ENCODE data around the gene ALKBH4. TPM values are rescaled to one million over a fixed set of nuclear protein-coding genes. Genes with fewer than 3 reads are reported as not detected.

The ALKBH4 gene
- total and polyA plus RNA-seq, 2 of the 8 experiments (the other 6 are each of a cell fraction or from before 2014, with no cell fraction given) = 10.2 to 16.6 TPM

DNA sequence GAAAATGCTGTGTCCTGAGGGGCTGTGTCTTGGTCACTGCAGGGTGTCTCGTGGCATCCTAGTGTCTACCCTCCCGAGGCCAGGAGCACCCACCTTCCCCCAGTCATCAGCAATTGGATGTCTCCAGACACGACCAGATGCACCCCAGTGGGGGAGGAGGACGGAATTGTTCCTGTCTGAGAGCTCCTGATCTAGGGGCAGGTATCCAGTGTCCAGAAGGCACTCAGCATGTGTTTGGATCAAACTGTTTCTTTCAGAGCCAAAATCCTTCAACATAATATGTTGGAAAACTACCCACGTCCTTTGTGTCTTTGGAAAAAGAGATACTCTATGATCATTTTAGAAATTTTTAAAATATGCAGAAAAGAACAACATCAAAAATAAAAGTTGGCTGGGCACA is 51.6 kb downstream of the ALKBH4 start:
- Histone ChIP-seq H2BK12ac (ENCODE audit: low read depth, low read length) (no peak overlapping the region), H2BK15ac (ENCODE audit: low read length) (no peak overlapping the region), H3K14ac (ENCODE audit: insufficient read length) (no peak overlapping the region), H3K4me2 (ENCODE audit: insufficient read depth in 1 of 2, low read depth in 2 of 2, low read length in 2 of 2) (no peak overlapping the region), H3K9ac (replicated peaks in 1 of 4; ENCODE audit: extremely low read depth in 1 of 4, low read depth in 3 of 4, low read length in 3 of 4) (no peak overlapping the region), H3K4me1 (replicated peaks in 1 of 4; ENCODE audit: control insufficient read depth in 3 of 4, insufficient read depth in 4 of 4, low read length in 3 of 4) (no peaks in the 10 kb centered on the region), H4K8ac (ENCODE audit: extremely low read depth, insufficient read depth, low read length) (no peak overlapping the region), H3K27ac (ENCODE audit: low read depth, low read length) (no peak overlapping the region), H2BK20ac (ENCODE audit: low read length) (no peak overlapping the region), H4K5ac (ENCODE audit: insufficient read length, low read depth, low read length) (no peak overlapping the region), H3K23me2 (ENCODE audit: low read depth, low read length) (no peaks in the 10 kb centered on the region), H3K36me3 (ENCODE audit: control insufficient read depth in 2 of 4, insufficient read depth in 4 of 4, low read length in 3 of 4) (peaks cover 7 to 36% (median 24%) of the 10 kb centered on the region in 4 experiments), H3K56ac (replicated peaks; ENCODE audit: insufficient read length, low read depth, low read length) (no peak overlapping the region), H2AK5ac (ENCODE audit: low read depth, low read length) (no peak overlapping the region), H3K79me1 (ENCODE audit: low read depth, low read length) (no peaks in the 10 kb centered on the region; the same call in none of the 2 replicates), H3K9me3 (ENCODE audit: insufficient read depth in 2 of 2, low read depth in 1 of 2, low read length in 1 of 2) (peaks cover 0 to 3% of the 10 kb centered on the region in 2 experiments; a peak in 1 of 4 replicates), H3K23ac (ENCODE audit: insufficient read length) (no peak overlapping the region), H3K4me3 (ENCODE audit: extremely low read depth in 1 of 4, insufficient read depth in 2 of 4, low read depth in 3 of 4, low read length in 4 of 4) (no peak overlapping the region), H3K27me3 (replicated peaks in 1 of 4; ENCODE audit: control insufficient read depth in 3 of 4, extremely low read depth in 1 of 4, insufficient read depth in 3 of 4, low read length in 3 of 4) (no peaks in the 10 kb centered on the region), H3K18ac (ENCODE audit: extremely low read depth, low read length) (no peak overlapping the region), H4K20me1 (replicated peaks in 1 of 2; ENCODE audit: control insufficient read depth in 1 of 2, insufficient read depth in 2 of 2, low read length in 2 of 2) (peaks cover 0 to 13% of the 10 kb centered on the region in 2 experiments), H4K91ac (replicated peaks; ENCODE audit: insufficient read length, low read length) (no peak overlapping the region), H3K4ac (replicated peaks; ENCODE audit: insufficient read length, low read depth, low read length) (no peak overlapping the region), H3K79me2 (ENCODE audit: control insufficient read depth in 1 of 2, insufficient read depth in 2 of 2, low read length in 2 of 2) (no peaks in the 10 kb centered on the region; a peak in 1 of 4 replicates), H2AFZ (ENCODE audit: low read length) (no peak overlapping the region), H2BK120ac (replicated peaks; ENCODE audit: low read depth, low read length) (no peak overlapping the region), H2BK5ac (ENCODE audit: low read depth, low read length) (no peak overlapping the region)
- ChIA-PET CTCF (ENCODE audit: partially characterized antibody) (interaction anchor here (0.6 to 4.1 kb wide), 27 partner anchors 10 to 799 kb away, joined by 3 to 42 read pairs (median 5); partner anchors contain the start of gene PRKRIP1), POLR2A (ENCODE audit: partially characterized antibody) (interaction anchor here (0.7 to 2.5 kb wide), 9 partner anchors 8 to 58 kb away, joined by 3 to 14 read pairs (median 5); partner anchors contain the start of gene PRKRIP1)
- no peak for DNase-seq (ENCODE audit: low read depth in 1 of 2, low spot score in 2 of 2)
- 93% methylated on average over 5 of the region's 5 CpGs; no CpG with 5 or more reads in 1 of the 2 experiments for WGBS, 2 experiments (ENCODE audit: extremely low coverage in 1 of 2, insufficient coverage in 1 of 2, insufficient read length in 1 of 2, insufficient replicate concordance in 2 of 2, low coverage in 1 of 2, low lambda C conversion rate in 2 of 2, missing lambda C conversion rate in 1 of 2)
- FAIRE-seq = no peak
- TF ChIP-seq PHF8 (conservative IDR thresholded peaks at IDR 0.05; ENCODE audit: low read depth, low read length) (no peak), RBBP5 (IDR thresholded peaks at IDR 0.05; ENCODE audit: borderline replicate concordance, low read depth, low read length) (no peak), CBX8 (IDR thresholded peaks at IDR 0.05; ENCODE audit: borderline replicate concordance, low read depth, low read length) (no peak), BCL11A (IDR thresholded peaks at IDR 0.05; ENCODE audit: low read depth in 2 of 2, low read length in 2 of 2) (no peak), SP4 (IDR thresholded peaks at IDR 0.05; ENCODE audit: low read length) (no peak), YY1 (IDR thresholded peaks at IDR 0.05; ENCODE audit: low read depth, low read length) (no peak), ASH2L (IDR thresholded peaks at IDR 0.05; ENCODE audit: low read length) (no peak), BACH1 (IDR thresholded peaks at IDR 0.05; ENCODE audit: low read length) (no peak)
- TF ChIP-seq, protein P1, sequence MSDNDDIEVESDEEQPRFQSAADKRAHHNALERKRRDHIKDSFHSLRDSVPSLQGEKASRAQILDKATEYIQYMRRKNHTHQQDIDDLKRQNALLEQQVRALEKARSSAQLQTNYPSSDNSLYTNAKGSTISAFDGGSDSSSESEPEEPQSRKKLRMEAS (IDR thresholded peaks at IDR 0.05) = no peak
